HepG2 (cell line): ENCODE data around the gene C18orf63. TPM values are rescaled to one million over a fixed set of nuclear protein-coding genes. Genes with fewer than 3 reads are reported as not detected.

Experiments
- ATF1 ChIP-seq: IDR thresholded peaks from 2 replicates; pipeline ENCODE4 v1.6.1; 2016; ENCODE audit warnings: mild to moderate bottlenecking, control low read depth
- KAT2B ChIP-seq: fragments of 150-350 bp; IDR thresholded peaks from 2 replicates; pipeline ENCODE4 v1.6.1; 2014; ENCODE audit warnings: low read depth, low read length, borderline replicate concordance
- KDM3A ChIP-seq: IDR thresholded peaks from 2 replicates; pipeline ENCODE4 v1.6.1; 2018; ENCODE audit warnings: low read depth, missing compliant biosample characterization
- KLF12 ChIP-seq: sonication (generic); formaldehyde crosslinking; IDR thresholded peaks from 2 replicates; pipeline ENCODE4 v1.4.0; 2020; ENCODE audit warnings: missing genetic modification reagents, borderline replicate concordance
- RBM22 ChIP-seq: fragments of 200-400 bp; formaldehyde crosslinking; optimal IDR thresholded peaks from 2 replicates; pipeline ENCODE3; 2017; ENCODE audit warnings: mild to moderate bottlenecking, low read length, moderate library complexity
- STAT5B ChIP-seq: sonication (generic); formaldehyde crosslinking; IDR thresholded peaks from 2 replicates; pipeline ENCODE4 v1.4.0; 2020; ENCODE audit warnings: missing genetic modification reagents
- ZNF224 ChIP-seq: sonication (generic); formaldehyde crosslinking; IDR thresholded peaks from 2 replicates; pipeline ENCODE4 v1.5.0; 2020; ENCODE audit warnings: mild to moderate bottlenecking, missing genetic modification reagents
- ZNF24 ChIP-seq: fragments of 450-650 bp; IDR thresholded peaks from 2 replicates; pipeline ENCODE4 v1.6.1; 2017; ENCODE audit warnings: antibody characterized with exemption, mild to moderate bottlenecking
- ZNF567 ChIP-seq: sonication (generic); formaldehyde crosslinking; IDR thresholded peaks from 2 replicates; pipeline ENCODE4 v1.8.1; 2023; ENCODE audit warnings: mild to moderate bottlenecking, missing genetic modification reagents, borderline replicate concordance
- polyA plus RNA-seq, 8 experiments: library from polyadenylated mRNA; depleted of rRNA in 3 of 8; stranded (reverse) in 7 of 8; unstranded in 1 of 8; fragments of >200 nt; fragmentation: Illumina TruSeq in 4 of 8; extraction: Trizol in 4 of 8; gene quantifications; 2 replicates each; pipeline versions ENCODE4 v1.2.1 to v1.2.3, GENCODE V29; 2011 to 2016; ENCODE audit warnings: low read depth in 4 of 8, missing spikeins in 1 of 8, mixed read lengths in 1 of 8; ENCODE audit not compliant: insufficient read depth in 1 of 8
- total RNA-seq, 5 experiments: library from RNA; depleted of rRNA; stranded (reverse); fragments of >200 nt; fragmentation: Illumina TruSeq; extraction: Trizol; gene quantifications; 2 replicates each; pipeline ENCODE4 v1.2.3, GENCODE V29; 2016; ENCODE audit warnings: low read depth in 1 of 5
- TF ChIP-seq, protein P1 (sequence below): IDR thresholded peaks from 2 replicates; pipeline ENCODE4 v1.6.1; 2016; ENCODE audit warnings: mild to moderate bottlenecking
- TF ChIP-seq, protein P2 (sequence below): sonication (generic); formaldehyde crosslinking; IDR thresholded peaks from 2 replicates; pipeline ENCODE4 v1.4.0; 2020; ENCODE audit warnings: mild to moderate bottlenecking, missing genetic modification reagents
- TF ChIP-seq, protein P3 (sequence below): sonication (generic); formaldehyde crosslinking; IDR thresholded peaks from 2 replicates; pipeline ENCODE4 v1.4.0; 2020; ENCODE audit warnings: mild to moderate bottlenecking, missing genetic modification reagents
- TF ChIP-seq, protein P4 (sequence below): sonication (generic); formaldehyde crosslinking; IDR thresholded peaks from 2 replicates; pipeline ENCODE4 v1.5.0; 2020; ENCODE audit warnings: missing genetic modification reagents

The C18orf63 gene
- total and polyA plus RNA-seq, 2 of the 13 experiments (the other 11 are each of a cell fraction or from before 2014, with no cell fraction given), result 0.01 TPM; not detected in 1

DNA sequence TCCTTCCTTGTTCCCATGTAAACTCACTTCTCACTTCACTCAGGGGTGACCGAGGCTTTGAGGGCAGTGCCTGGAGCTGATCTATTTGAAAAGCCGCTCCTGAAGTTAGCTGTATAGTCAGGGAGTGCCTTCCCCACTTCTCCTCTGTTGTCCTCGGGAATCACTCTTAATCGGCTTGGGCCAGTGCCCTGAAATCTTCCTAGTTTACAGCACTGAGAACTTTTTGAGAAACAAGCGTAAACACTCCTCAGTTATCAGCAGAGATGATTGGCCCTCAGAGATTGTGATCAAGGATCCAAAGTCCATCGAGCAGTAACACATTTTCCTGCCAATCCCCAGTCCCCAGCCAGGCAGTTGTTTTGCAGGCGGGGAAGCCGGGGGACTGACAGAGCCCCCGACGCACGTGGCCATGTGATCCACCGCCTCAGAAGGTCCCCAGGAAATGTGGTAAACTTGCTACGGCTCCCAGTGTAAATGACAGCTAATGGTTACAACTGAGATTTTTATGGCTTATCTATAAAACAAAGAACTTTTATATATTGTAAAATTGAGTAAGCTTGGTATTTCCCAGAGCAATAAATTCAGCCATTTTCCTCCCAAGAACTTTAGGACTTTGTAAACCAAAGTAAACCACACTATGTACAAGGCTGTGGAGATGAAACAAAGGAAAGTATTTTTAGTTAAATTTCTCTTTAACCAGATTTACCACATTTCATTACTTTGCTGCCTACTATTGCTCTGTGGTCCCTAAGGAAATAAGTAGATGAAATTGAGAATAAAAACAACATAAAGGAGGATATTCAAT is 53.5 kb downstream of the C18orf63 start (continued):
- TF ChIP-seq STAT5B (CRISPR knock-in tag) (no peak), ZNF567 (CRISPR knock-in tag) (no peak), KLF12 (CRISPR knock-in tag) (no peak), ATF1 (CRISPR knock-in tag) (0 out of 2 replicates have a peak, but pooled peaks have one; percentile 15), ZNF24 (no peak), RBM22 (no peak), KDM3A (CRISPR knock-in tag) (no peak), ZNF224 (CRISPR knock-in tag) (no peak), KAT2B (no peak)
- TF ChIP-seq, protein P1, sequence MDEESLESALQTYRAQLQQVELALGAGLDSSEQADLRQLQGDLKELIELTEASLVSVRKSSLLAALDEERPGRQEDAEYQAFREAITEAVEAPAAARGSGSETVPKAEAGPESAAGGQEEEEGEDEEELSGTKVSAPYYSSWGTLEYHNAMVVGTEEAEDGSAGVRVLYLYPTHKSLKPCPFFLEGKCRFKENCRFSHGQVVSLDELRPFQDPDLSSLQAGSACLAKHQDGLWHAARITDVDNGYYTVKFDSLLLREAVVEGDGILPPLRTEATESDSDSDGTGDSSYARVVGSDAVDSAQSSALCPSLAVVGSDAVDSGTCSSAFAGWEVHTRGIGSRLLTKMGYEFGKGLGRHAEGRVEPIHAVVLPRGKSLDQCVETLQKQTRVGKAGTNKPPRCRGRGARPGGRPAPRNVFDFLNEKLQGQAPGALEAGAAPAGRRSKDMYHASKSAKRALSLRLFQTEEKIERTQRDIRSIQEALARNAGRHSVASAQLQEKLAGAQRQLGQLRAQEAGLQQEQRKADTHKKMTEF (CRISPR knock-in tag), result peak; percentile 61; the same call in 1 of the 2 replicates
- TF ChIP-seq, protein P2, sequence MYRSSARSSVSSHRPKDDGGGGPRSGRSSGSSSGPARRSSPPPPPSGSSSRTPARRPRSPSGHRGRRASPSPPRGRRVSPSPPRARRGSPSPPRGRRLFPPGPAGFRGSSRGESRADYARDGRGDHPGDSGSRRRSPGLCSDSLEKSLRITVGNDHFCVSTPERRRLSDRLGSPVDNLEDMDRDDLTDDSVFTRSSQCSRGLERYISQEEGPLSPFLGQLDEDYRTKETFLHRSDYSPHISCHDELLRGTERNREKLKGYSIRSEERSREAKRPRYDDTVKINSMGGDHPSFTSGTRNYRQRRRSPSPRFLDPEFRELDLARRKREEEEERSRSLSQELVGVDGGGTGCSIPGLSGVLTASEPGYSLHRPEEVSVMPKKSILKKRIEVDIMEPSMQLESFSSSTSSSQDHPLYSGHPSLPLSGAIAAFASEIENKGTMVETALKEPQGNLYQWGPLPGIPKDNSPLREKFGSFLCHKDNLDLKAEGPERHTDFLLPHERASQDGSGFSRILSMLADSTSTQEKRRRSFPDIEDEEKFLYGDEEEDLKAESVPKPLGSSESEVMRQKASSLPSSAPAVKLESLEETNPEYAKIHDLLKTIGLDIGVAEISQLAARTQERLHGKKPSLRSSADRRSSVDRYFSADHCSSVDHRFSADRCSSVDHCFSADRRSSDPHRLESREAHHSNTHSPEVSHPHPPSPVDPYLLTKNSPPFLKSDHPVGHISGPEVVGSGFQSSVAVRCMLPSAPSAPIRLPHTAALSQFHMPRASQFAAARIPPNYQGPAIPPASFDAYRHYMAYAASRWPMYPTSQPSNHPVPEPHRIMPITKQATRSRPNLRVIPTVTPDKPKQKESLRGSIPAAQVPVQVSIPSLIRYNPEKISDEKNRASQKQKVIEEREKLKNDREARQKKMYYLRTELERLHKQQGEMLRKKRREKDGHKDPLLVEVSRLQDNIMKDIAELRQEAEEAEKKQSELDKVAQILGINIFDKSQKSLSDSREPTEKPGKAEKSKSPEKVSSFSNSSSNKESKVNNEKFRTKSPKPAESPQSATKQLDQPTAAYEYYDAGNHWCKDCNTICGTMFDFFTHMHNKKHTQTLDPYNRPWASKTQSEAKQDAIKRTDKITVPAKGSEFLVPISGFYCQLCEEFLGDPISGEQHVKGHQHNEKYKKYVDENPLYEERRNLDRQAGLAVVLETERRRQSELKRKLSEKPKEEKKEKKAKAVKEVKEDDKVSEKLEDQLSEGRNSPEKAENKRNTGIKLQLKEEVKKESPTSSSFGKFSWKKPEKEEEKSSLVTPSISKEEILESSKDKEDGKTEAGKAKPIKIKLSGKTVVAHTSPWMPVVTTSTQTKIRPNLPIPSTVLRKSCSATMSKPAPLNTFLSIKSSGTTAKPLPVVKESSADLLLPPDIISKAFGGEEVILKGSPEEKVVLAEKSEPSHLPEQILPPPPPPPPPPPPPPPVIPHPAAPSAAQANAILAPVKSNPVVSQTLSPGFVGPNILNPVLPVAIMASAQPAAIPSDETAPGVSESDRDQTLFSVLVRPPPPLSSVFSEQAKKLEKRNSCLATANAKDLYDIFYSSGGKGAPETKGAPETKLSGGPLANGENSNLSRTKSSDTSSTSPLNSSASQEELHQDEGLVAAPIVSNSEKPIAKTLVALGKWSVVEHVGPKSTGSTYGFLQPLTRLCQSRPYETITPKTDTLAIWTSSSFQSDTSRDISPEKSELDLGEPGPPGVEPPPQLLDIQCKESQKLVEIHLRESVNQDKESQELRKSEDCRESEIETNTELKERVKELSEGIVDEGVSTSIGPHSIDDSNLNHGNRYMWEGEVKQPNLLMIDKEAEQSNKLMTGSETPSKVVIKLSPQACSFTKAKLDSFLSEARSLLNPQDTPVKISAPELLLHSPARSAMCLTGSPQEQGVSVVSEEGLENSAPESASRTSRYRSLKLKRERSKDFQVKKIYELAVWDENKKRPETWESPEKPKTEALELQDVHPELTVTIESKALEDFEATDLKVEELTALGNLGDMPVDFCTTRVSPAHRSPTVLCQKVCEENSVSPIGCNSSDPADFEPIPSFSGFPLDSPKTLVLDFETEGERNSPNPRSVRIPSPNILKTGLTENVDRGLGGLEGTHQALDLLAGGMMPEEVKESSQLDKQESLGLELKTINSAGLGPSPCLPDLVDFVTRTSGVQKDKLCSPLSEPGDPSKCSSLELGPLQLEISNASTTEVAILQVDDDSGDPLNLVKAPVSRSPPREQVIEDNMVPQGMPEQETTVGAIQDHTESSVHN (CRISPR knock-in tag), result 0 out of 2 replicates have a peak, but pooled peaks have one; percentile 57
- TF ChIP-seq, protein P3, sequence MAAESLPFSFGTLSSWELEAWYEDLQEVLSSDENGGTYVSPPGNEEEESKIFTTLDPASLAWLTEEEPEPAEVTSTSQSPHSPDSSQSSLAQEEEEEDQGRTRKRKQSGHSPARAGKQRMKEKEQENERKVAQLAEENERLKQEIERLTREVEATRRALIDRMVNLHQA (CRISPR knock-in tag), result no peak
- TF ChIP-seq, protein P4, sequence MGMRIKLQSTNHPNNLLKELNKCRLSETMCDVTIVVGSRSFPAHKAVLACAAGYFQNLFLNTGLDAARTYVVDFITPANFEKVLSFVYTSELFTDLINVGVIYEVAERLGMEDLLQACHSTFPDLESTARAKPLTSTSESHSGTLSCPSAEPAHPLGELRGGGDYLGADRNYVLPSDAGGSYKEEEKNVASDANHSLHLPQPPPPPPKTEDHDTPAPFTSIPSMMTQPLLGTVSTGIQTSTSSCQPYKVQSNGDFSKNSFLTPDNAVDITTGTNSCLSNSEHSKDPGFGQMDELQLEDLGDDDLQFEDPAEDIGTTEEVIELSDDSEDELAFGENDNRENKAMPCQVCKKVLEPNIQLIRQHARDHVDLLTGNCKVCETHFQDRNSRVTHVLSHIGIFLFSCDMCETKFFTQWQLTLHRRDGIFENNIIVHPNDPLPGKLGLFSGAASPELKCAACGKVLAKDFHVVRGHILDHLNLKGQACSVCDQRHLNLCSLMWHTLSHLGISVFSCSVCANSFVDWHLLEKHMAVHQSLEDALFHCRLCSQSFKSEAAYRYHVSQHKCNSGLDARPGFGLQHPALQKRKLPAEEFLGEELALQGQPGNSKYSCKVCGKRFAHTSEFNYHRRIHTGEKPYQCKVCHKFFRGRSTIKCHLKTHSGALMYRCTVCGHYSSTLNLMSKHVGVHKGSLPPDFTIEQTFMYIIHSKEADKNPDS (CRISPR knock-in tag), result no peak
